GM10266 (cell line): ENCODE results near the gene ZIC1.

Experiments
- DNase-seq: peaks from one replicate; pipeline ENCODE4 v3.0.0; 2012; ENCODE audit errors: extremely low spot score
- TF ChIP-seq, protein P1 (sequence below): IDR thresholded peaks from 2 replicates; pipeline ENCODE4 v1.5.1; 2012; ENCODE audit warnings: mild to moderate bottlenecking, low read depth; ENCODE audit not compliant: control insufficient read depth, insufficient read depth; ENCODE audit errors: missing control alignments

ZIC1 gene

GRCh38 chr3:147371771-147372340, 37.3 kb upstream of the ZIC1 start:
- DNase-seq = no peak
- TF ChIP-seq, protein P1, sequence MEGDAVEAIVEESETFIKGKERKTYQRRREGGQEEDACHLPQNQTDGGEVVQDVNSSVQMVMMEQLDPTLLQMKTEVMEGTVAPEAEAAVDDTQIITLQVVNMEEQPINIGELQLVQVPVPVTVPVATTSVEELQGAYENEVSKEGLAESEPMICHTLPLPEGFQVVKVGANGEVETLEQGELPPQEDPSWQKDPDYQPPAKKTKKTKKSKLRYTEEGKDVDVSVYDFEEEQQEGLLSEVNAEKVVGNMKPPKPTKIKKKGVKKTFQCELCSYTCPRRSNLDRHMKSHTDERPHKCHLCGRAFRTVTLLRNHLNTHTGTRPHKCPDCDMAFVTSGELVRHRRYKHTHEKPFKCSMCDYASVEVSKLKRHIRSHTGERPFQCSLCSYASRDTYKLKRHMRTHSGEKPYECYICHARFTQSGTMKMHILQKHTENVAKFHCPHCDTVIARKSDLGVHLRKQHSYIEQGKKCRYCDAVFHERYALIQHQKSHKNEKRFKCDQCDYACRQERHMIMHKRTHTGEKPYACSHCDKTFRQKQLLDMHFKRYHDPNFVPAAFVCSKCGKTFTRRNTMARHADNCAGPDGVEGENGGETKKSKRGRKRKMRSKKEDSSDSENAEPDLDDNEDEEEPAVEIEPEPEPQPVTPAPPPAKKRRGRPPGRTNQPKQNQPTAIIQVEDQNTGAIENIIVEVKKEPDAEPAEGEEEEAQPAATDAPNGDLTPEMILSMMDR = no peak

DNA sequence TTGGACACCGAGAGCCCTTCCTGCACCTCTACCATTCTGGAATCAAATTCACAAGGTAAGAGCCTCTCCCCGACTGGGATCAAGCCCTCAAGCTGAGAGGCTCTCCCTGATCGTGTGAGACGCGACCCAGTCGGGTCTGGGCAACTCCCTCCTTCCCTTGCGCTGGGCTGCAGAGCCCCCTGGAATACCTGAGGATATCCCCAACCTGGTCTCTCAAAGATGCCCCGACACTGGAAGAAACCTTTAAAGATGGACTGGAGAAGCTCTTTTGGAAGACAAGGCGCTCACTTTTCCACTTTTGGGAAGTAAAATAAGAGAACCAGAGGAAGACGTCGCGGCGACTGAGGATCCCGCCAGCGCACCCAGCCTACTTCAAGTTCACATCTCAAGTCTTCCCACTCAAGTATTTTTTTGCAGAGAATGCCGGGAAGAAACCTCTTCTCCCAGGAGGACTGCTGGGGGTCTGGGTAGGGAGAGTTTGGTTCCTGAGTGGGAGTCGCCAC, 36.6 kb upstream of the ZIC1 start:
- TF ChIP-seq, protein P1 = no peak
- no peak for DNase-seq

DNA sequence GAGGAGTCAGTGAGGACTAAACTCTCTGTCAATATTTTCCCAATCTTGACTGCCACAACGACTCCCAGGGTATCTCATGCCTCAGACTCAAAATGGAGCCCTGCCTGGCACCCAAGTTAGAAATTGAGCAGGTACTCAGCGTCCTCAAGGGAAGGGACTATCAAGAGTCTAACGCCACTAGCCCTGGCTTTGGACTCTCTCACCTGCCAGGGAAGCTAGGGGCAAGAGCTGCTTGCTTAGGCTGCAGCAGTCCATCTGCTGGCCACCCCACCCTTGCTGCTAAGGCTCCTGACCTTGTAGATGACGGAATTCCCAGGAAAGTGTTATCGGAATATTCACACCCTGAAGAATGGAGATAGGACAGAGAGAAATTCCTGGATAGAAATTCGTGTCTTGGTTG, 35.9 kb upstream of the ZIC1 start:
- no peak for DNase-seq
- TF ChIP-seq, protein P1 = no peak

DNA sequence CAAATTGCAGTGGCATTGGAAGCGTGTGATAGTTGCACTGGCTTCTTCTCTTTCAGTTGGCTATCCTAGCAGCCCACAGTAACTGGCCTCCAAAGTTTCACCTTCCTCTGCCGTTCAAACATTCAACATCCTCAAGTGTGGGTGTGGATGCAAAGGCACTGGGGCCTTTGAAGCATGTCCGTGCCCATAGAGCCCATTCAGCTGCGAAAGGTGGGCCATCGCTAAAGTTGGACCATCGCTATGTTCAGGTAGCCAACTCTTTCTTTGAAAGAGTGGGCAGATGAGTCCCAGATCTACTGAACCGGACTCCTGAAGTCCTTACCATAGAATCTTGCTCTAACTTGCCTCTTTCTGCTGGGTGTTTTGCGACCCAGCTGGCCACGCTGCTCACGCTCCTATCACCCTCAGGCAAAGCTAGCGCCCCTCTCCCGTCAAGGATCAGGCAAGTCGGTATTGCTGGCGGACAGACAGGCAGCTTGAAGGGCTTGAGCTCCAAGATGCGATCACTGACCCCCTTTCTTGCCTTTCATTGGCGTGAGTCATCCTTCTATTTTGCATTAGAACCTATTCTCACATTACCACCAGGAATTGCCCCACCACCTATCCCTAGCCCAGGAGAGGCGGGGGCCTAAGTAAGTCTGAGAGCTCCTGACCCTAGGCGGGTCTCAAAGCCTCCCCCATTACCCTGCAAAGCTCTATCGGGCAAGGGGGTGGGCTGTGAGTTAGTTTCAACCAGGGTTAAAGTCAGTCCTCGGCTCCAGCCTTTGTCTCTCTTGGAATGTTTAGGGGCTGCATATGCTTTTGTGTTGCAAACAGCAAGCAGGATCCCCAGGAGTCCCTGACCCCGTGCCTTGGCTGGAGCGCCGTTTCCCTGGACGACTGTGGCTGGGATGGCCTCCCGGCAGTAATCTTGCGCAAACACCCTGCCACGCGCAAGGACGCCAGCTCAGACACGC, 31.5 kb upstream of the ZIC1 start:
- TF ChIP-seq, protein P1 = no peak
- no peak for DNase-seq

DNA sequence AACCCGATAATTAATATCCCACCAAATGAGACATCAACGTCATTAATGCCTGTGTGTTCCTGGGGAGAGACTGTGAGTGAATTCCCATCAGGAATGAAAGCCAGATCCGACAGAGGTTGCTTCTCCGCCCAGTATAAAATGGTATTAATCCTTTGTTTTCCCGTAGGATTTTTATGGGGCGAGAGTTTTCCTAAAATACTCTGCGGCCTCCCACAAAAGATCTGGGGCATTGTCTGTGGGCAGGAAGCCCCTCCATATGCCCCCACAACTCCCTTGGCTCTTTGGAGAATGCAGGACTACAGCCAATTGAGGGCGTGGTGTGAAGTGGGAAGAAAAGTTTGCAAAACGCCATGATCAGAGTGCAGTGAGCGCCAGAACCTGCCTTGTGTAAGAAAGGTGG, 29.5 kb upstream of the ZIC1 start:
- TF ChIP-seq, protein P1 = no peak
- no peak for DNase-seq

DNA sequence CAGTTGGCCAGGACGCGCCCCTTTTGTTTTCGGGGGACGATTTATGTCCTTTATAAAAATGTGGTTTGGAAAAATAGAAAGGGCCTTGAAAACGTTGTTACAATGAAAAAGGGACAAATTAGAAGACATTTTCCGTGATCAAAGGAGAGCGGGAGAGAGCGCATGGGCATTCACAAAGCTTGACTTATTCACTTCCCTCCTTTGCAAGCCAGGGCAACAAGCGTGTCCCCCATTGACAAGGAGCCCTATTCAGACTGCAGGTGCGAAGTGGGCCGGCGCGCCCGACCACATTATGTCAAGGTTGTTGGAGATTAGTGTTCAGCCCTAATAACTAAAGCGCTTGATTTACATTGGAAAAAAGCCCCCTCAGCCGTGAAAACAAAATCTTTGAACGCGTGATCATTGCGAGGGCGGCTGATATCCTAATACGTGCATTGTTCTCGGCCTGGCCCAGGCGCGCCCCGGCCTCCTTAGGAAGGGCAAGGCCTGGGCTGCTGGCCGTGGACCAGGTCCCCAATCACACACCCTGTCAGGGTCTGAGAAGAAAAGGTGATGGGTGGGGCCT, 28.7 kb upstream of the ZIC1 start:
- TF ChIP-seq, protein P1 = no peak

More for the DNA sequence above, 28.7 kb upstream of the ZIC1 start:
- no peak for DNase-seq
